Measurements from ENCODE around the gene TOR4A. TPM values are rescaled to one million over a fixed set of nuclear protein-coding genes. Genes with fewer than 3 reads are reported as not detected.

The TOR4A gene
- total RNA-seq, 1 donor from 2014 or later: 1.5 TPM

DNA sequence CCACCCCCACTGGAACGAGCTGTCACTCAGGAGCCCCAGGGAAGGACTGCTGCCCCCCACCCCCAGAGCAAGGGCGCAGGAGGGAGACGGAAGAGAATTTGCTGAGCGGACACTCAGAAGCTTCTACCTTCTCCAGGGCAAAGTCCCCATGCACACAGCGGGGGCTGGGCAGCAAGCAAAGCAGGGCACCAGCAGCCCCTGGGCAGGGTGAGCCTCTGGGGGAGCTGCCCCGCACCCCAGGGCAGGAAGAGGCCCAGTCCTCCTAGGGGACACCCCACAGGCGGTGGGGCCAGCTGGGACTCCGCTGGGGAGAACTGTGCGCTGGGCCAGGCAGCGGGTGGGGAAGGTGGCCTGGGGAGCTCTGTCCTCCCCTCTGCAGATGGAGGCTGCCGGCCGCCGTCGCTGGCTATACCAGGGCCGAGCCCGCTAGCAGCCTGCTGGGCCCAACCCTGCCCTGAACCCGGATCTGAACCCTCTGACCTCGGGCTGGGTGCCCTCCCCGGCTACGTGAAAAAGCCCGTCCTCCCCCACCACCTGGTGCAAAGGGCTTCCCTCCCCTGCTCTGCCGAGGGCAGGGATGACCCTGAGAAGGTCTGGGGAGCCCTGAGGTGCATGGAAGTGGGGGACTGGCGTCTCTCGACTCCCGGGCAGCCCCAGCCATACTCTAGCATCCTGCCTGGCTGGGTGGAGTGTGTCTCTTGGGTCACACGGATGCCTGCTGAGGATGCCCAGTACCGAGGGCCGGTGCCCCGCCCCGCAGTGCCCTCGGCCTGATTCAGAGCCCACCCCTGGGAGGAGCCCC lies 47.4 kb upstream of the TOR4A start:
- no peak overlapping the region for H3K27ac Mint-ChIP-seq (ENCODE audit: unreplicated experiment)
- no peak for DNase-seq
- H3K4me3 Mint-ChIP-seq (ENCODE audit: unreplicated experiment): no peak overlapping the region
- peaks cover 2% of the 10 kb centered on the region for H3K4me1 Mint-ChIP-seq (ENCODE audit: low read depth, unreplicated experiment)
- no peaks in the 10 kb centered on the region for H3K36me3 Mint-ChIP-seq (ENCODE audit: unreplicated experiment)
- TF ChIP-seq, protein P1, sequence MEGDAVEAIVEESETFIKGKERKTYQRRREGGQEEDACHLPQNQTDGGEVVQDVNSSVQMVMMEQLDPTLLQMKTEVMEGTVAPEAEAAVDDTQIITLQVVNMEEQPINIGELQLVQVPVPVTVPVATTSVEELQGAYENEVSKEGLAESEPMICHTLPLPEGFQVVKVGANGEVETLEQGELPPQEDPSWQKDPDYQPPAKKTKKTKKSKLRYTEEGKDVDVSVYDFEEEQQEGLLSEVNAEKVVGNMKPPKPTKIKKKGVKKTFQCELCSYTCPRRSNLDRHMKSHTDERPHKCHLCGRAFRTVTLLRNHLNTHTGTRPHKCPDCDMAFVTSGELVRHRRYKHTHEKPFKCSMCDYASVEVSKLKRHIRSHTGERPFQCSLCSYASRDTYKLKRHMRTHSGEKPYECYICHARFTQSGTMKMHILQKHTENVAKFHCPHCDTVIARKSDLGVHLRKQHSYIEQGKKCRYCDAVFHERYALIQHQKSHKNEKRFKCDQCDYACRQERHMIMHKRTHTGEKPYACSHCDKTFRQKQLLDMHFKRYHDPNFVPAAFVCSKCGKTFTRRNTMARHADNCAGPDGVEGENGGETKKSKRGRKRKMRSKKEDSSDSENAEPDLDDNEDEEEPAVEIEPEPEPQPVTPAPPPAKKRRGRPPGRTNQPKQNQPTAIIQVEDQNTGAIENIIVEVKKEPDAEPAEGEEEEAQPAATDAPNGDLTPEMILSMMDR (IDR thresholded peaks at IDR 0.05; ENCODE audit: partially characterized antibody, unreplicated experiment): no peak
- no peaks in the 10 kb centered on the region for H3K9me3 Mint-ChIP-seq (ENCODE audit: unreplicated experiment)
- H3K27me3 Mint-ChIP-seq (ENCODE audit: unreplicated experiment): peaks cover 2% of the 10 kb centered on the region

DNA sequence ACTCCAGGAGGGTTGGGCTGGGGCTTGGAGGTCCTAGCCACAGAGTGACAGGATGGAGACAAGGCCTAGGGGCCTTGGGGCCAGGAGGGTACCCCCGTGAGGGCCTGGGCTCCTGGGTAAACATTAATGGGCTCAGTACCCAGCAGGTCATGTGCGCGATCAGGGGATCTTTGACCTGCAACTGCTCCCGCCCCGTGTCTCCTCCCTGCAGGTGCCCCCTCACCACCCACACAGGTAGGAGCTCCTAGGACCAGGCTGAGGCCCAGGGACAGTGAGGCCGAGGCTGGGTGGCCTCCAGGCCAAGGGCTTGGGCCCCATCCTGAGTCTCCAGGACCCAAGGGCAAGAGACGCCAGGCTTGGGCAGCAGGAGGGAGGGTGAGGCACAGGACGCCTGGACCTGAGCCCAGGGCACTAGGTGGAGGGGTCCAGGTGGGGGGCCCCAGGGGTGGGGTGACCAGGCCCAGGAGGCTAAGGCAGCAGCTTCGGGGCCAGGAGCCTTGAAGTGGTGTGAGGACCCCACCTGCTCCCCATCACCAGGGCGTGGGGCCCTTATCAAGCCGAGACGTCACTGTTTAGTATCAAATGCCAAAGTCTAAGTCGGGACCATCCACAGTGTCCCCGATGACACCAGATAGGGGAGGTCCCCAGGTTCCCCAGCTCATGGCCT lies 46.7 kb upstream of the TOR4A start, which contains the start of gene SLC34A3:
TSS of gene SLC34A3 (plus strand) at position 197 of the 667 bp plus-strand sequence. CDS start 802 bp downstream, outside the sequence.
- H3K27ac Mint-ChIP-seq (ENCODE audit: unreplicated experiment): no peak within 1 kb of the TSS
- TF ChIP-seq, protein P1 (IDR thresholded peaks at IDR 0.05; ENCODE audit: partially characterized antibody, unreplicated experiment): no peak
- peaks cover 2% of the 10 kb centered on the region for H3K4me1 Mint-ChIP-seq (ENCODE audit: low read depth, unreplicated experiment)
- H3K9me3 Mint-ChIP-seq (ENCODE audit: unreplicated experiment): no peaks in the 10 kb centered on the region
- H3K27me3 Mint-ChIP-seq (ENCODE audit: unreplicated experiment): peaks cover 2% of the 10 kb centered on the region
- H3K4me3 Mint-ChIP-seq (ENCODE audit: unreplicated experiment): no peak within 1 kb of the TSS
- DNase-seq: no peak
- H3K36me3 Mint-ChIP-seq (ENCODE audit: unreplicated experiment): no peaks in the 10 kb centered on the region

DNA sequence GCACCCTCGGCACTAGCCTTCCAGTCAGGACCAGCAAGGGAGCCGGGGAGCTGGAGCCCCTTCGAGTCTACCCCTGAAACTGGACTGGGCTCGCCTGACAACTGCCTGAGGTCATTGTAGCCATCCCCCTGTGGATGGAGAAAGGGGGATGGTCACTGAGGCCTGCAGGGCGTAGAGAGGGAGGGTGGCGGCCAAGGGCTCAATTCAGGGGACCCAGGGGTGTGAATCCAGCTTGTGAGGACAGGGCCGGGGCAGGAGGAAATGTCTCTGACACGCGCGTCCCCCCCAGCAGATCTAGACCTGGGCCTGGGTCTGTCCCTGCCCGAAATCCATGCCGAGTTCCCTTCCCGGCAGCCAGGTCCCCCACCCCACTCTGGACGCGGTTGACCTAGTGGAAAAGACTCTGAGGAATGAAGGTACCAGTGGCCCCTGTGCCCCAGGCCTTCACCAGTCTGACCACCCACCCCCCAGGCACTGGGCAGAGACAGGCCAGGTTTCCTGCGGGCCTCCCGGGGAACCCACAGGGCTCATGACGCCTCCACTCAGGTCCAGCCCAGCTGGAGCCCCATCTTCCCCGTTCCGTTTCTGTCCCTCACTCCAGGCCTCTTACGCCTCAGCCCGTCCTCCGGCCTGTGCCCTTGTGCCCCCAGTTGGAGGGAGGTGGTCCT lies 46.0 kb upstream of the TOR4A start:
- no peak for DNase-seq

DNA sequence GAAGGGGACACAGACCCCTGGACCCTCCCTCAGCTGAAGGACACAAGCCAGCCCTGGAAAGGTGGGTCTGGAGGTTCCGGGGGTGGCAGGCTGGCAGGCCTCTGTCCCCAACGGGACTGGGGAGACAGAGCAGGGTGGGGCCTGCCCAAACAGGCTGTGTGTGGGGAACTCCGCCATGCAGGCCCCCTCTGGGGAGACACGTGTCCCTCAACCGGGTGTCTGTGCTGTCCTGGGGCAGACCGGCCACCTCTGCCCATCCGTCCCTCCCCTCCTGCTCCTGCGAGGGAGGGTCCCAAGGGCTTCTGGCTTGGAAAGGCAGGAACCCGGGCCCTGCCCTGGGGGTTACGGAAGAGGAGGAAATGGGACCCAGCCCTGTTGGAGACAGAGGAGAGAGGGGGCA lies 45.4 kb upstream of the TOR4A start:
- Mint-ChIP-seq H3K4me1 (ENCODE audit: low read depth, unreplicated experiment) (peaks cover 2% of the 10 kb centered on the region), H3K4me3 (ENCODE audit: unreplicated experiment) (no peak overlapping the region), H3K9me3 (ENCODE audit: unreplicated experiment) (no peaks in the 10 kb centered on the region), H3K27ac (ENCODE audit: unreplicated experiment) (no peak overlapping the region), H3K36me3 (ENCODE audit: unreplicated experiment) (no peaks in the 10 kb centered on the region), H3K27me3 (ENCODE audit: unreplicated experiment) (no peaks in the 10 kb centered on the region)
- TF ChIP-seq, protein P1 (IDR thresholded peaks at IDR 0.05; ENCODE audit: partially characterized antibody, unreplicated experiment): no peak
- DNase-seq: no peak

More for the DNA sequence above, 46.0 kb upstream of the TOR4A start:
- Mint-ChIP-seq H3K4me3 (ENCODE audit: unreplicated experiment) (no peak overlapping the region), H3K4me1 (ENCODE audit: low read depth, unreplicated experiment) (peaks cover 2% of the 10 kb centered on the region), H3K27ac (ENCODE audit: unreplicated experiment) (no peak overlapping the region), H3K9me3 (ENCODE audit: unreplicated experiment) (no peaks in the 10 kb centered on the region), H3K36me3 (ENCODE audit: unreplicated experiment) (no peaks in the 10 kb centered on the region), H3K27me3 (ENCODE audit: unreplicated experiment) (no peaks in the 10 kb centered on the region)
- TF ChIP-seq, protein P1 (IDR thresholded peaks at IDR 0.05; ENCODE audit: partially characterized antibody, unreplicated experiment): no peak

Measured in glutamatergic neuron (in vitro differentiated cells).